ENCODE results near the gene CFAP69. TPM values are rescaled to one million over a fixed set of nuclear protein-coding genes. Genes with fewer than 3 reads are reported as not detected.

The CFAP69 gene
- total and polyA plus RNA-seq, 2 donors (not counting 1 experiment from before 2014, with no cell fraction given) = 1.3 to 7.1 TPM

- Histone ChIP-seq H3K9ac (ENCODE audit: insufficient read depth, low read length) (no peak overlapping the region), H3K27me3 (ENCODE audit: control insufficient read depth, insufficient read depth, low read length) (no peaks in the 10 kb centered on the region), H3K36me3 (ENCODE audit: control insufficient read depth, insufficient read depth, low read length) (no peaks in the 10 kb centered on the region), H4K20me1 (ENCODE audit: control insufficient read depth, extremely low read depth, insufficient read depth, low read length) (no peaks in the 10 kb centered on the region), H3K4me1 (ENCODE audit: control insufficient read depth, extremely low read depth, insufficient read depth, low read length) (no peaks in the 10 kb centered on the region), H3K79me2 (ENCODE audit: control insufficient read depth, insufficient read depth, low read length) (no peaks in the 10 kb centered on the region), H3K4me3 (replicated peaks in 1 of 4; ENCODE audit: control extremely low read depth in 1 of 4, insufficient read depth in 1 of 4, low read depth in 3 of 4, low read length in 4 of 4) (no peak overlapping the region), H3K4me2 (ENCODE audit: extremely low read depth, insufficient read depth, low read length) (no peak overlapping the region), H3K9me3 (ENCODE audit: control insufficient read depth, insufficient read depth, low read depth, low read length) (no peaks in the 10 kb centered on the region), H3K27ac (ENCODE audit: insufficient read depth, low read length) (no peak overlapping the region), H2AFZ (ENCODE audit: low read length) (no peak overlapping the region)
- TF ChIP-seq EZH2 (IDR thresholded peaks at IDR 0.05; ENCODE audit: low read length, missing control alignments) (no peak), CTCF (conservative IDR thresholded peaks at IDR 0.05 in 1 of 2, IDR thresholded peaks at IDR 0.05 in 1 of 2; ENCODE audit: low read depth in 1 of 2, low read length in 2 of 2) (no peak)
- no peak for DNase-seq (ENCODE audit: low read depth in 2 of 2)
These were observed 11.4 kb upstream of the CFAP69 start for GRCh38 chr7:90233569-90233968.

DNA sequence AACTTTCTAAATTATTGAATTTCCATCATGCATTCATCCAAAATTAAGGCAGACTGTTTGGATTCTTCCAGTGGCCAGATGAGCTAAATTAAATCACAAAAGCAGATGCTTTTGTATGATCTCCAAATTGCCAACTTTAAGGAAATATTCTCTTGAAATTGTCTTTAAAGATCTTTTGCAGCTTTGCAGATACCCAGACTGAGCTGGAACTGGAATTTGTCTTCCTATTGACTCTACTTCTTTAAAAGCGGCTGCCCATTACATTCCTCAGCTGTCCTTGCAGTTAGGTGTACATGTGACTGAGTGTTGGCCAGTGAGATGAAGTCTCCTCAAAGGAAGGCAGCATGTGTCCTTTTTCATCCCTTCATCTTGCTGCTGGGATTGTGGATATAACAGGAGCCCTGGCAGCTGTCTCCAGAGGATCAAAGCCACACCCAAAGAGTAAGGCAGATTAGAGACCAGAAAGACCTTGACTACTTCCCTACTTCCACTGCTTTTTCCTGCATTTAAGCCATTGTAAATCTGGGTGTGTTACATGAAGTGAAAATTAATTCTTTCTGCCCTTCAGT lies 8.2 kb upstream of the CFAP69 start:
- no peaks in the 10 kb centered on the region for H3K79me2 ChIP-seq (ENCODE audit: control insufficient read depth, insufficient read depth, low read length)
- no peaks in the 10 kb centered on the region for H3K36me3 ChIP-seq (ENCODE audit: control insufficient read depth, insufficient read depth, low read length)
- TF ChIP-seq EZH2 (IDR thresholded peaks at IDR 0.05; ENCODE audit: low read length, missing control alignments) (no peak), CTCF (conservative IDR thresholded peaks at IDR 0.05 in 1 of 2, IDR thresholded peaks at IDR 0.05 in 1 of 2; ENCODE audit: low read depth in 1 of 2, low read length in 2 of 2) (no peak)
- no peak for DNase-seq (ENCODE audit: low read depth in 2 of 2)
- no peaks in the 10 kb centered on the region for H4K20me1 ChIP-seq (ENCODE audit: control insufficient read depth, extremely low read depth, insufficient read depth, low read length)
- H3K9ac ChIP-seq (ENCODE audit: insufficient read depth, low read length) = no peak overlapping the region
- H3K4me3 ChIP-seq (replicated peaks in 1 of 4; ENCODE audit: control extremely low read depth in 1 of 4, insufficient read depth in 1 of 4, low read depth in 3 of 4, low read length in 4 of 4) = no peak overlapping the region
- no peak overlapping the region for H3K4me2 ChIP-seq (ENCODE audit: extremely low read depth, insufficient read depth, low read length)
- no peaks in the 10 kb centered on the region for H3K27me3 ChIP-seq (ENCODE audit: control insufficient read depth, insufficient read depth, low read length)
- no peak overlapping the region for H3K27ac ChIP-seq (ENCODE audit: insufficient read depth, low read length)
- H3K4me1 ChIP-seq (ENCODE audit: control insufficient read depth, extremely low read depth, insufficient read depth, low read length) = no peaks in the 10 kb centered on the region
- no peaks in the 10 kb centered on the region for H3K9me3 ChIP-seq (ENCODE audit: control insufficient read depth, insufficient read depth, low read depth, low read length)
- no peak overlapping the region for H2AFZ ChIP-seq (ENCODE audit: low read length)

DNA sequence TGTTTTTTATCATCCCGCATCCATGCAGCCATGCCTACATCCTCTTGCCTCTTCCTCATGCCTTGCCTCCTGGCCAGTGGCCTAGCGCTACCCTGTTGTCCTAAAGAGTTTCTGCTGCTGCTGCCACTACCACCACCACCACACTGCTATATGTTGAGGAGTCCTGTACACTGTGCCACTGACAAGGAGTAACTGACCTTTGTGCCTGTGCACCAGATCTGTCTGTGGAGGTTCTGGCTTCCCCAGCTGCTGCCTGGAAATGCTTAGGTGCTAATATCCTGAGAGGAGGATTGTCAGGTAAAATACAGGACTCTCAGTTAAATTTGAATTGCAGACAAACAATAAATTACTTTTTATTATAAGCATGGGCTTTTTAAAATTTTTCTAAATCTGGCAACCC lies 7.0 kb upstream of the CFAP69 start:
- Histone ChIP-seq H3K4me3 (replicated peaks in 1 of 4; ENCODE audit: control extremely low read depth in 1 of 4, insufficient read depth in 1 of 4, low read depth in 3 of 4, low read length in 4 of 4) (no peak overlapping the region), H3K9ac (ENCODE audit: insufficient read depth, low read length) (no peak overlapping the region), H3K79me2 (ENCODE audit: control insufficient read depth, insufficient read depth, low read length) (no peaks in the 10 kb centered on the region), H3K9me3 (ENCODE audit: control insufficient read depth, insufficient read depth, low read depth, low read length) (no peaks in the 10 kb centered on the region), H3K27me3 (ENCODE audit: control insufficient read depth, insufficient read depth, low read length) (no peaks in the 10 kb centered on the region), H3K4me2 (ENCODE audit: extremely low read depth, insufficient read depth, low read length) (no peak overlapping the region), H2AFZ (ENCODE audit: low read length) (no peak overlapping the region), H3K27ac (ENCODE audit: insufficient read depth, low read length) (no peak overlapping the region), H3K36me3 (ENCODE audit: control insufficient read depth, insufficient read depth, low read length) (no peaks in the 10 kb centered on the region), H4K20me1 (ENCODE audit: control insufficient read depth, extremely low read depth, insufficient read depth, low read length) (no peaks in the 10 kb centered on the region), H3K4me1 (ENCODE audit: control insufficient read depth, extremely low read depth, insufficient read depth, low read length) (no peaks in the 10 kb centered on the region)
- no peak for DNase-seq (ENCODE audit: low read depth in 2 of 2)
- TF ChIP-seq EZH2 (IDR thresholded peaks at IDR 0.05; ENCODE audit: low read length, missing control alignments) = no peak
- no peak for TF ChIP-seq CTCF (conservative IDR thresholded peaks at IDR 0.05 in 1 of 2, IDR thresholded peaks at IDR 0.05 in 1 of 2; ENCODE audit: low read depth in 1 of 2, low read length in 2 of 2)
